NCI-H82 treated with DMSO at 0.1 percent for 48 hours (cell line): Measurements from ENCODE around the gene DDX41.

Source experiments
- DNase-seq: peaks from one replicate; lab custom pipeline; 2025; ENCODE audit not compliant: unreplicated experiment; lab: John Stamatoyannopoulos, UW

Gene DDX41

DNA sequence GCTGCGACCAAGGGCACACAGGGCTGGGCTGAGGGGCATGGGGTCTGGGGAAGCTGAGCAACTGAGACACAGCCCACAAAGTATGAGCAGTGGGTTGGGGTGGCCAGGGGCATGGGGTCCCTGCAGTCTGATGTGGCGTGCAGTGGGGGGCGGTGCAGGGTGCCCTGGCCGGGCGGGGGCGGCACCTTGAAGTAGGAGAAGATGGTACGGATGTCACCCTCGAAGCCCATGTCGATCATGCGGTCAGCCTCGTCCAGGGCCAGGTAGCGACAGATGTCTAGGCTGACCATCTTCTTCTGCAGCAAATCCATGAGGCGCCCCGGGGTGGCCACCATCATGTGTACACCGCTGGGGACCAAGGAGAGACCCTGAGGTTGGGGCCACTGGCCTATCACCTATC, 3.3 kb downstream of the DDX41 start:
- DNase-seq: no peak

DNA sequence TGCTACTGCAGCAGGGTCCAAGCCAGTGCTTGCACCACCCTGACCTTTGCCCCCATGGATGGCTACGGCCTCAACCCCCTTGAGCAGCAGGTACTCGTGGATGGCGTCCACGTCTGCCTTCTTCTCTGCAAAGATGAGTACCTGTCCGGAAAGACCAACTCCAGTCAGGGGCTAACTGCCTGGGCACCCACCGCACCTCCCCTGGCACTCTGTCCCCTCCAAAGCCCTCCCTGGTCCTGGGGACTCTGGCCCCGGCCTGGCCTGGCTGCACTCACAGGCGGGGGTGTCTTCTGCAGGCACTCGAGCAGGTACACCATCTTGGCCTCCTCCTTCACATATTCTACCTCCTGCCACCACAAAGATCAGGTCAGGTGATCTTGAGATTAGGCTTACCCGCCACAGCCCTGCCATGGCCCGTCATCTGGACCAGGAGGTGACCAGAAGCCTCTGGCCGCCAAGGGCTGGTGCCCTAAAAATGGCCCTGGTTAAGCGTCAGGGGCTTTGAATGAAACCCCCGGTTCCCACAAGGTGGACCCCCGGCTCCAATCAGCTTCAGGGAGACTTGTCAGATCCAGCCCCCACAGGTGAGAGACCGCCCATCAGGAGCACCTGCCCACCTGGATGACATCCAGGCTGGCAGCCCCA, 3.9 kb downstream of the DDX41 start:
- DNase-seq: no peak

DNA sequence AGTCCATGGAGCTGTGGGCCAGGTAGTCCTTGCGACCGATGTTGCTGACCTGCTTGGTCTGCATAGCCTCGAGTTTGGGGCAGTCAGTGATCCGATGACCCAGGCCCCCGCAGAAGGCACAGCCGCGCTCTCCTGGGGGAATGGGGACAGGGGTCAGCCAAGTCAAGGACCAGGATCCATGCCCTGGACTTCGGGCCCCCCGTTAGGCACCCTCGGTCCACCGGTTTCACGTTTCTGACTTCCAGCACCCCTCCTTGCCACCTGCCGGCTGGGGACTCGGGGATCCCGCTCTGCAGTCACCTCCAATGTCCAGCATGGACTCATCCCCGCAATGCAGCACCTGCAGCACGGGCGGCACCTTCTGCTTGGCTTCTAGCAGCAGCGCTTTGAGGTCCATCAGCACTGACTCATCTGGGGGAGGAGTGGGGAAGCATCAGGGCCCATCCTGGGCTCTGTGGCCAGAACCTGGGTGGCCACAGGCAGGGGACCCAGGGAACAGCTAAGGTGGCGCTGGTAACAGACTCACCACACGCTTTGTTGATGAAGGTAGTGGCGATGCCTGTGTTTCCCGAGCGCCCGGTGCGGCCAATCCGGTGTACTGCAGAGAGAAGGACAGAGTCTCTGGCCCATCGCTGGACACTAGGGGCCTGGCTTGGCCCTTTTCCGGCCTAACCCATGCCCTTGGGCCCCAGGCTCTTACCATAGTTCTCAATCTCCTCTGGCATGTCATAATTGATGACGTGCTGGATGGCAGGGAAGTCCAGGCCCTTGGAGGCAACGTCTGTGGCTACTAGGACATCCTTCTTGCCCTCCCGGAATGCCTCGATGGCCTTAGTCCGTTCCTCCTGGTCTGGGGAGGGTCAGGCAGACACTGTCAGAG, 4.7 kb downstream of the DDX41 start:
- no peak for DNase-seq

DNA sequence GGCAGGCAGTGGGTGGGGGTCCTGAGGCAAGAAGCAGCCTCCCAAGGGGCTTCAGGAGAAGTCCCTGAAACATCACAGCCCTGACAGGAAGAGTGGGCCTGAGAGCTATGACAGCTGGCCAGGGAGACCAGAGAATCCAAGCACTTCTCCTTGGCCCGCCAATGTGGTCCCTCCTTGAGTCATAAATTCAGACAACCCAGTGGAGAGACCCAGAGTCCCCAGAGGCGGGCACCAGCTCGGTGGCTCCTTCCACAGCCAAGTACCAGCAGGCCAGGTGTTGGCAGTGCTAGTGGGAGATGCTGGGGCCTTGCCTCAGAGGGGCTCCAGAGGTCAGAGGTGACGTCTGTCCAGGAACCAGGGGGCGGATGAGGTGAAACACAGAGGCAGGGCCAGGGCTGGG, 5.6 kb downstream of the DDX41 start:
- DNase-seq: no peak

GRCh38 chr5:177510567-177511053, 6.2 kb downstream of the DDX41 start:
- no peak for DNase-seq

DNA sequence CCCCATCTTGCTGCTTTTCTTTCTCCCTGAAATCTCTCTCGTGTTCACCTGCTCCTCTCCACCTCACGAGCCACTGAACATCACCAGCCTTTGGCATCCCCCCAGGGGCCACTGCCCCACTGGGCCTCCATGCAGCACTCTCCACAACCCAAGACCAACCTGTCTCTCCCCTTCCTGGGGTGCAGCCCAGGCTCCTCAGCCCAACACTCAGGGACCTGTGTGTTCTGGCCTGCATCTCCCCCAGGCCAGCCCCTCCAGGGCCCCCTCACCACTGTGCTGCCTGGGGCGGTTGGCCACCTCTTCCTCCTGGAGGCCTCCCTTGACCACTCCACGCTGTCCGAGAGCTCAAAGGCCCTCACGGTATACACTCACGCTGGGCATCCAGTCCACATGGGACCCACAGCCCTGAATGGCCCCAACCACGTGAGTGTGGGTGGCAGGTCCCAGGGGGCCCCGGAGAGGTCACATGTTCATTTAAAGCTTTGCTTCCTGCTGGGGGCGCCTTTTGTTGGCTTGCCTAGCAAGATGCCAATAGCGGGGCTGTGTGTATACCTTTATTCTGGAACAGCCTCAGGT, 6.7 kb downstream of the DDX41 start:
- no peak for DNase-seq

DNA sequence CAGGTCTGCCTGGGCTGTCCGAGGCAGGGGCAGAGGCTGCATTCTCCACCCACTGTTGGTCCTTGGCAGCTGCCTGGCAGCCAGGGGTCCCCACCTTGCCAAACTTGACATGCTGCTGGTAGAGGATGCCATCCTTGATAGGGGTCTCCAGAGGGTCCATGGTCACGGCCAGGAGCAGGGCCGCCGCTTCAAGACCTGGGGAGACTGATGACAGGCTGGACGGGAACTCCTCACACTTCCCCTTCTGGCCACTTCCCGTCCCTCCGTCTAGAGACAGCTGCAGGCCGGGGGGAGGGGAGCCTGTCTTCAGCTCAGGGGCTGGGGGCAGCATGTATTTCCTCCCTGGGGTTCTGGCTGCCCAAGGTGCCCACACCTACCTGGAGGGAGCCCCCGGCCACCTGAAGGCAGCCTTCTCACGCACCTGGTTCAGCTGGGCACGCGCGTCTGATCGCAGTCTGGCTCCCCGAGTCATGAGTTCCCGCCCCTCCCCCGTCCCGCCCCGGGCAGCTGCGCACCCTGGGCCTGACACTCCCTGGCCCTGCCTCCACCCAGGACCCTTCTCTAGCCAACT, 7.3 kb downstream of the DDX41 start, which contains the start of gene DOK3:
DOK3 (minus strand) TSS at position 446 of the 571 bp plus-strand sequence; CDS start at position 160, 286 bp downstream.
- DNase-seq: no peak

DNA sequence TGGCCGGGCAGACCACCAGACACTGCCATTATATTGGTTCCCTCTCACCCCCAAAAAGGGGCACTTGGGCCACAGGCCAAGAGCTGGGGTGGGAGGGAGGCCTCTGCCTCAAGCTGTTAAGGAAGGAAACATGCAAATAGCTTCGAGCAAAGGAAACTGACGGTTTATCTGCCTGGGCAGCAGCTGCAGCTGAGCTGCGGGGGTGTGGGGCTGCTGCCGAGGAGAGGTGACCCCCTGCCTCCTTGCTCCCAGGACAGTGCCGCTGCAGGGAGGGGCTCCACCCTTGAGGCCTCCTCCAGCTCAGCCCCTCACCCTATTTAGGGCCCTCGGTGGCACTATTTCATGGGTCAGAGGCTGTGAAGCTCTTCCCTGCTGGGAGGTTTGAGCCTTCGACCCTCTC, 7.9 kb downstream of the DDX41 start:
- DNase-seq: no peak

- DNase-seq: no peak
These were observed 8.5 kb downstream of the DDX41 start for GRCh38 chr5:177508221-177508611.

DNA sequence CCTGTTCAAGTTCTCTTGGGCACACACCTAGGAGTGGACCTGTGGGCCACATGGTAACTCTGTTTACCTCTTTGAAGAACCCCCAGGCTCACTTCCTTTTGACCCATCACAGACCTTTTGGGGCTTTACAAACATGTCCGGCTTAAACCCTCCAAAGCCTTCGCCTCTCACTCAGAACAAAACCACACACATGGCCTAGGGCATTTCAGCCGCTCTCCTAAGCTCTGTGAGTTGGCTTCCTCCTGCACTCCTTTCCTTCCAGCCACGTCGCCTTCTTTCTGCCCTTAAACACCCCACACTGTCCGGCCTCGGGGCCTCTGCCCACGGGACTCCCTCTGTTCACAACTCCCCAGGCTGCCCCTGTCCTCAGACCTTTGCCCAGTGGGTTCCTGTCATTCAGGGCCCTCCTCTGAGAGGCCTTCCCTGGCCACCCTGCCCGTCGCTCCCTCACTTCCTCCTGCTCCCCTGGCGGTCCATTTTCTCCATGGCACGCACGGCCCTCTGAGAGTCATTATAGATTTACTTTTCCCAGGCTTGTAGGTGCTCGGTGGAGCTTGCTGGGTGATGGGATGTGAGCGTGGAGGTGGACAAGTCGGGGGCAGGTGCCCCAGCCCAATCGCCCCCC, 9.1 kb downstream of the DDX41 start:
- DNase-seq: no peak

GRCh38 chr5:177507165-177507564, 9.6 kb downstream of the DDX41 start:
- no peak for DNase-seq

GRCh38 chr5:177505075-177505474, 11.7 kb downstream of the DDX41 start:
- DNase-seq: no peak

GRCh38 chr5:177504086-177505056, 12.4 kb downstream of the DDX41 start:
- DNase-seq: no peak

DNA sequence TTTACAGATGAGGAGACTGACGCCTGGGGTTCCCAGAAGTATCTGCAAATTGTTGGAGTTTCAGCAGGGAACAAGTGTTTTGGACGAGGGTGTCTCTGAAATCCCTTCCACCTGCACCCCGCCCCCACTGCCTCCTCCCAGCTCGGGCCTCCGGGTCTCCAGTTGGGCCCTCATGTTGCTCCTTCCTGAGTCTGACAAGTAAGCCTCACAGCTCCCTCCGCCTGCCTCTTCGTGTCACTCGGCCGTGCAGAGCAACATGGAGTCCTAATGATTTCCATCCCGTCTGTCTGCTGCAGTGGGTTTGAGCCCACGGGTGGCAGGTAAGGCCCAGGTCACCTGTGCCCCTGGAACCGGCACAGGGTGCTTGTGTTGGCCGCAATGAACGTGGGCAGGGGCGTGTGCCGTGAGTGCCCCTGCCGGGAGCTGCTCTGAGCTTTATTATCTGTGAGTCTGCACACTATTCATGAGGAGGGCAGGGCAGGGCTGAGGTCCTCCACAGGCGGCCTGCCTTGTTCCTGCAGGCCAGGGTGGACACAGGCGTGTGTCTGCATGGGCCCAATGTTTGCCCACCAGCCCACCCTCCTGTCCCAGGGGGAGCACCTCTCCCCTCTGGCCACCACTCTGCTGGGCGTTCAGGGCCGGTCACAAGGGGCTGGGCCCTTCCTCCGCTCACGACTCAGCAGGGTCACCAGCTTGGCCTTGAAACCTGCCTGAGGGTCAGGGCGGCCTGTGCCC, 13.2 kb downstream of the DDX41 start:
- DNase-seq: no peak

GRCh38 chr5:177502886-177503285, 13.9 kb downstream of the DDX41 start:
- DNase-seq: no peak

DNA sequence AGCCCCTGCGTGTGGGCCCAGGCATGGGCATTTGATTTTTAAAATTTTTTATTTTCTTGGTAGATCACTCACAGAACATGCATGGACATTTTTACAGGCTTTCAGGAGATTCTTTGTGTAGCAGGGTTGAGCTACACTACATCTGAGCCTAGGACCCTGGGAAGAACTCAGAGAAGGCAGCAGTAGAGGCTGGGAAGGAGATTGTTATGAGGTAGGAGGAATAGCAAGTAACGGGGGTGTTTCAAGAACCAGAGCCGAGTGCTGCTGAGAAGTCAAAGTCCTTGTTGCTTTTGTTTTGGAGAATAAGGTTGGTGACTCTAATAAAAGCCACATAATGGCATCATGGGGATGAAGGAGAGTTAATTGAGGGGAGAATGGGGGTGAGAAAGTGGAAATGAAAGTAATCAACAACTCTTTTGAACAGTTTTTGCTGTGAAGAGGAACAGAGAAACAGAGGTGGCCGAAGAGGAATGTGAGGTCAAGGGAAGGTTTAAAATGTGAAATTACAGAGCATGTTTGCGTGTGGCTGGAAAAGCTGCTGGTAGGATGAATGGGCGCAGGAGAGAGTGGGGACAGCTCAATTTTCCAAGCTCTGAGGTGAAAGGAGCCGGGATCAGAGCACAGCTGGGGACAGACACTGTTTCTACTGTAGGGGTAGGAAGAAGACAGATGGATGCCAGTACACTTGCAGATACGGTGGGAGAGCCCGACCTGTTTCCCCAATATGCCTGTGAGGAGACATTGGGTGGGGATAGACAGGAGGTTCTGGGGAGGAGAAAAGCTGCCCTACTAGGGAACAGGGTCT, 14.7 kb downstream of the DDX41 start:
- no peak for DNase-seq

DNA sequence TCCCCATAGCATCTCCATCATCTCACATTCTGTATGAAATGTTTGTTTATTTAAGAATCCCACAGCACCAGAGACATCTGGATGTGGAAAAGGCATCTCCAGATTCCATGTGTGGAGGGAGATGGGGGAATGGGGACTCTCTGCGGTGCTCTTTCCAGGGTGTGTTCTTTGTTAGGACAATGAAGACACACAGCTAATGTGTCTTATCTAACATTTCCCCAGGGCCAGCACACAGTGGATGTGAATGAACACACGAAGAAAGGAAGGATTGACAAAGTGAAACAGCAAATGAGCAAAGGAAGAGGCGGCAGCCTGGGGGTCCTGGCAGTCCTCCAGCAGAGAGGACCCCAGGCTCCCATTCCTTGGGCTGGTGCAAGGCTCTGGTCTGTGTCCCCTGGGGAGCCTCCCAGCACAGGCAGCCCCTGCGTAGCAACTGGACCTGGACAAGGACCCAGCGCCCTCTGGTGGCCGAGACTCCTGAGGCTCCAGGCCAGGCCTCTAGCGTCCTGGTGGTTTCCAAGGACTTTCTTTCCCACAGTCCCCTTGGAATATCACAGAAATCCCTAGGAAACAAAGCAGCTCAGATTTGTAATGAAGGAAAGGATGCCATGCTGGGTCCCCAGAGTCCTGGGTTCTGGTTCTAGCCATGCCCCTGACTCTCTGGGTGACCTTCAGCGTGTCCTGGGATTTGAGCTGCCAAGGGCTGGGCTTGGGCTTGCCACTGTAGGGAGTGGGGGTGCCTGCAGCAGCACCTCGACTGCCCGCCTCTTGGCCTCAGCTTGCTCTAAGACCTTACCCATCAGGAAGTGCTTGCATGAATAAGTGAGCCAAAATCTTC, 15.9 kb downstream of the DDX41 start:
- DNase-seq: peak; percentile 43

- no peak for DNase-seq
These were observed 16.9 kb downstream of the DDX41 start for GRCh38 chr5:177499842-177500241.
